HG03354 (cell line): ENCODE measurements around the gene CYYR1.
"Not testable (repeated sequence)": the region's sequence is repeated elsewhere in the genome, so short reads cannot be mapped to it uniquely, and the experiment has no call there.

Source experiments
- ATAC-seq: cut with Tn5 transposase; IDR thresholded peaks from one replicate; pipeline ENCODE4 v1.9.1; 2021; ENCODE audit warnings: mild to moderate bottlenecking; ENCODE audit not compliant: unreplicated experiment, poor library complexity, severe bottlenecking

CYYR1 gene

DNA sequence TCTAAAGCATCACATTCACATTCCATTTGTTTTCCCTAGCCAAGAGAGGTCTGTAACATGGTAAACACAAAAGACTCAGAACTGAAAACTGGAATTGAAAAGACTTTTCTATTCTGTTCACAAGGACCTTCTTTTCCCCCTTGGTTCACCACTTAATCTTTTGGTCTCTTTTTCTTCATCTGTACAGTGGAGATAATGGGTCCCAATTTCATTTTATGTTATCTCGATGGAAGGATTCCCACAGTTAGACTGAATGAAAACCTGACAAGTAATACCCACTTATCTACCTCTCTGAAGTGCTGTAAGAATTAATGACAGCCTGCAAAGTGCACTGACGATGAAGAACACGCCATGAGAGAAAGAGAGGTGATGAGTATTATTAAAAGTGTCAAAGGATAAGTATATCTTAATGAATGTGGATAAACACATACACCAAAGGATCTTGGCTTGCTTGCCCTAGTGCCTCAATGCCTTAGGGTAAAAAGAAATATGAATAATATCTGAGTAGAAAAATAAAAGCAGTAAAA lies 71.5 kb downstream of the CYYR1 start:
- ATAC-seq, result no peak

DNA sequence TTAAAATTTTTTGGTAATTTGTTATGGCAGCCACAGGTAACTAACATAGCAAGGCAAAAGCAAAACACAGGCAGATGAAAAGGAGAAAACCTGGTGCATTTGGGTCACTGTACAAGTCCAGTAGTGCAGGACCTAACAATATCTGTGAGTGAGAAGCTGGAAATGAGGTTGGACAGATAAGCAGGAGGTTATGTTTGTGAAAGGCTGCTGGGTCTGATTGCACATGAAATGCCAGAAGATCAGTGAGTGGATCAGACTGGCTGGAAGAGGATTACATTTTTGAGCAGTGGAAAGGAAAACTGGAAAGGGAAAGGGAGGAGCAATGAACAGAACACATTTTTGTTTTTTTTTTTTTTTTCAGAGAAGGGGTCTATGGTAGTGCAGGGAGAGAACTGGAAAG lies 73.6 kb downstream of the CYYR1 start:
- ATAC-seq, result no peak

DNA sequence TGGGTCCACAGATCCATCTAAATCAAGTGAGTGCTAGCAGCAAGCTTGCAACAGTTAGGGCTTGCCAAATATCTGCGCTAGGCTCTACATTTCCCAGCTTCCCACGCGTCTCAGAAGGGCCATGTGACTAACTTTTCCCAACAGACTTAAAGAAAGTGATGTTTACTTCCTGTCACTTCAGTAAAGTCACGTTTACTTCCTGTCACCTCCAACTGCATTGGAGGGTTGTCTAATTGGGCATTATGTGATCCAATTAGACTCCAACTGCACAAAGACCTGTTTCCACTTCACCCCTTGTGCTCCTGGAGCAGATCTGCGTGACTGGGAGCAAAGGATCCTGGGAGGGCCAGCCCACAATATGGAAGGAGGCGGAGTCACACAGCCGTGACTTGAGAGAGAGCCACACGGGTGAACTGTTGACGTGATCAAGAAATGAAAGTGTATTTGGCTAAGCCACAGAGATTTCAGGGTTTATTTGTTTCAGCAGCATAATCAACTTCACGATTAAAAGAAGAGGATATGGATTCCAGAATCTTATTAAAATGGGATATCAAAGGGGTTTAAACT lies 77.7 kb downstream of the CYYR1 start:
- no peak for ATAC-seq

DNA sequence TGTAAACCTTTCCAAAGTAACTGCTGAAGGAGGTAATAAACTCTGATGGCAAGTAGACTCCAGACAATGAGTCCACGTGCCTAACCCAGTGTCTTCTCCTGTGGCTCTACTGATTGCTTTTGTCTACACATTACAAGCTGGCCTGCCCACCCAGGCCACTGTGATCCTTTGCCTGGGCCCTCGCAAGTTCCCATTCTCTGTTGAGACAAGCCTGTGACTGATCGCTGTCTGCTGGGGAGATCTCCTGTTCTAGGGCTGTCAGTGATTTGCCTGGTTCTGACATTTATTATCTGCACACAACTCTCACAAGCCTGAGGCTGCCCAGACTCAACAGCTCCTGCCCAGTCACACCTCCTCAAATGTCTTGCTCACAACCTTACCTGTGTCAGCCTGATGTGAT lies 81.4 kb downstream of the CYYR1 start:
- no peak for ATAC-seq

DNA sequence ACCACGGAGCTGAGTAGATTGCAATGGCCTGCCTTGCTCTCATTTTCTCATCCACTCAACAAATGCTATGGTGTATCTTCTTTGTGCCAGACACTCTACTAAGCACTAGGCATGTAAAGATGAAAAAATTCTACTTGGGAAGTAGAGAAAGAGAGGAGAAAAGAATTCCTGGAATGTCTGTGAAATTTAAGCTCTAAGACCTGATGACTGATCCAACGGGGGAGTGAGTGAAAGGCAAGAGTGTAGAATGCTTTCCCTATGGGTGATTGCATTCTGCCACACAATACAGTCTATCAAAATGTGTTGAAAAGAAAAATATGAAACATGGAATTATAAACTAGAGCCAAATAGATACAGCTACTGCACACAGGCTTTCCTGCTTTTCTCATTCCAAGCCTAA lies 82.3 kb downstream of the CYYR1 start:
- no peak for ATAC-seq

DNA sequence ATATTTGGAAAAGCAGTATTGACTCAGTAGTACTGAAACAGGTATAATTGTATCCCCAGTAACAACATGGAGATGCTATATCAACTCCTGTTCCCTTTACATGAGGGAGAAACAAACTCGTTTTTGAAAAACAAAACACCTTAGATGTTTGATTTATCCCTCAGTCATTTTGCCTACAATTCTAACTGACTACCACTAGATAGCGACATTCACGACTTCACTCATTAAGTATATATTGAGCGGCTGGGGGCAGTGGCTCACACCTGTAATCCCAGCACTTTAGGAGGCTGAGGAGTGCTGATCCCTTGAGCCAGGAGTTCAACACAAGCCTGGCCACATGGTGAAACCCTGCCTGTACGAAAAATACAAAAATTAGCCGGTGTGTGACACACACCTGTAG lies 83.3 kb downstream of the CYYR1 start:
- ATAC-seq, result no peak

DNA sequence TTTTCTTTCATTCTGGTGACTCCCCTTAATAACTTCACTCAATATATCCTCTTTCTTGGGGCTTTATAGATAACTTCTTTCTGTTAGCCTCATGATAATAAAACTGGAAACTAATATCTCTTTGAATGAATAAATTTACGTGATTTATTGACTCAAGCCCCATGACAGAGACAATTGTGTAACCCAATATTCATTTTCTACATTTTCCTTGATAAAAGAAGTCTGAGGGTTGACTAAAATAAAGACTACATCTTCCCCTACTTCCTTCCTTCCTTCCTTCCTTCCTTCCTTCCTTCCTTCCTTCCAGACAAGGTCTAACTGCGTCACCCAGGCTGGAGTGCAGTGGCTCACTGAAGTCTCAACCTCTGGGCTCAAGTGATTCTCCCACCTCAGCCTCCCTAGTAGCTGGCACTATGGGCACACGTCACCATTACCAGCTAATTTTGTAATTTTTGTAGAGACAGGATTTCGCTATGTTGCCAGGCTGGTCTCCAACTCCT lies 85.1 kb downstream of the CYYR1 start:
- ATAC-seq, result no peak

DNA sequence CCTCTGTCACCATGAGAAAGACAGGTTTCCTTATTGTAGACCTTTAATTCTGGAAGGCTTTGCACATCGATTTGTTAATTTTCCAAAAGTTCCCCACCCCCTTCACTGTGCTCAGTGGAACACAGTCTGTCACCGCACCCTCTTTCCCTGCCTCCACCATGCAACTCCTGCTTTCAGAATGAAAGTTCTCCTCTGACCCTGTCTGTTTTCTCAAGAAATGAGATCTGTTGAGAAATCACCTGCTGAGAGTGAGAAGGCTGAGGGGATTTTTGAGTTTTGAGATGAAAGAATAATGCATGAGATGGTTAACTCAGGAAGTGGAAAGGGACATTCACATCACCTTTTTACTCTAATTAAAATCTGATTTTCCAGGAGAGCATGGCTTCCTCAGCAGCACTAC lies 99.6 kb downstream of the CYYR1 start:
- ATAC-seq, result no peak

DNA sequence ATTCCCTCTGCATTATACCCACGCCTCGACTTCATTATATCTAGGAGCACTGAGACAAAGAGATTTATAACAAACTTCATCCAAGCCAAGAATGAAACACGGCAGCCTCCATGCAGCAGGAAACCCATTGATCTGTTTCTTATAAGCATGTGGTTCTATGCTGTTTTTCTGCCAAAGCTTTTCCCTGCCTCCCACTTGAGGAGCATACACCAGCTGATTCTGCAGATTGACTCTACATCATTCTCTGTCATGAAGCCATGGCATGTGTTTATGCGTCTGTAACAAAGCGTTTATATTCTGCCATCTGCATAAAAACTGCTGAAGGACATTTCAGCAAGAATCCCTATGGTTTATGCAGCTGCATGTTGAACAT lies 102.0 kb downstream of the CYYR1 start:
- ATAC-seq, result no peak

DNA sequence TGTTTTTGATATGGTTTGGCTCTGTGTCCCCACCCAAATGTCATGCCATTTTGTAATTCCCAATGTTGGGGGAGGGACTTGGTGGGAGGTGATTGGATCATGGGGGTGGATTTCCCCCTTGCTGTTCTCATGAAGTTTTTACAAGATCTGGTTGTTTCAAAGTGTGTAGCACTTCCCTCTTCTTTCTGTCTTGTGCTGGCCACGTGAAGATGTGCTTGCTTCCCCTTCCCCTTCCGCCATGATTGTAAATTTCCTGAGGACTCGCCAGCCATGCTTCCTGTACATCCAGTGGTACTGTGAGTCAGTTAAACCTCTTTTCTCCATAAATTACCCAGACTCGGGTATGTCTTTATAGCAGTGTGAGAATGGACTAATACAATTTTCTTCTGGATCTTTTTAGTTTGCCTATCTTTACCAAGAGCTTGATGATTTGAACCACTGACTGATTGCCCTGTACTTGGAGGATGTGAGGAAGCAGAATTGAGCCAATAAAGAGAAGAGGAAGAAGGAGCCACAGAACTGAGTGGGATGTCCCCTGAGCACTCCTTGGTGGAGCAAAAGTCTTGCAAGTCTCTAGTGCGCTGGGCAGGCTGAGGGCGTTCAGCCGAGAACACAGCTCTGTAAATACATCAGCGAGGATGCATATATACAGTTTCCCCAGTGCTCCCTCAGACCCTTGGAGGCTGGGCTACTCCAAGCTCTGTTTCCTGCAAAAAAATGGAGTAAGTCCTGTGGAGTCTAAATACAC lies 102.6 kb downstream of the CYYR1 start:
- no peak for ATAC-seq

DNA sequence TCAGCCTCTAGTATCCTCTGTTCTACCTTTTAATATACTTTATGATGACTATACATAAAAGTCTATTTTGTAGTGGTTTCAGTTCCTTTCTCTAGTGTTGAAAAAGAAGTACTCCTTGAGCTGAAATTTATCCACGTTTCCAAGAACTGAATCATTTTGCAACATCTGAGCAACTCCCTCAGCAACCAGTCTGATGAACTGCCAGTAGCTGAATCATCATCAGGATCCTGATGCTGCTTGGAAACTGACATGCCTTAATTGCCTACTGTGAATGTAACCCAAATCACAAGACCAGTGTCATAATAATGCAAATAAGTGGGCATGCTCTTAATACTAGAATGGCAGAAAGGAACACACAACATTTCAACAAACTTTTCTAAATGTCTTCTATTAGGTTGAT lies 103.3 kb downstream of the CYYR1 start:
- no peak for ATAC-seq

DNA sequence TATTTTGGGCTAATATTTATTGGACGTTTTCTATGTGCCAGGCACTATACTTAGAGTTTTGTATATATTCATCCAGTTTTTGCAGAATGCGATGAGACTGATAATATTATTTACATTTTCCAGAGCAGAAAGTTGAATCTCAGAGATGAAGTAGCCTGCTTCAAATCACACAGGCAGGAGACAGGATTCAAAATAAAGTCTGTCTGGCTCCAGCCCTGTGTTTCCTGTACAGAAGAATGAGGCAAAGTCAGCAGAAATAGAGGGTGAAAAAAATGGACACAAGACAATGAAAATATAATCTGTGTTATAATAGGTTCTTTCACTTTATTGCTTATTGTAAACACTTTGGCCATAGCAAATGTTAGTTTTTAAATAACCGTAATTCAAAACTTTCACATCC lies 107.2 kb downstream of the CYYR1 start:
- ATAC-seq, result no peak

DNA sequence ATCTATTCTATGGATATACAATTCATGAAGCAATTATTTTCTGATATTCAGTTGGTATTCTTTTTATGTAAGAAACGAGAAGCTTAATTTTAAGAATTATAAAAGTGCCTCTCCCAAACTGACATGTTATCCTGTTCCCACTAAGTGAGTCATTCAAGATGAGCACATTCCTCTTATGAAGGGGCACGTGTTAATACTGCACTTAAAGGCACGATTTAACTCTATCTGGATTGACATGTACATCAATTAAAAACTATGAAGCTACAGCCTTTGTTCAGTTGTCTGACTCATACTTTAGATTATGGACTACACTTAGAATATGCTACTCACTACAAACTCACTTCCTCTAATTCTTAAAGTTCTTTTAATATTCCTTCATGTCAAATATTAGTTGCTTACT lies 111.6 kb downstream of the CYYR1 start:
- no peak for ATAC-seq

DNA sequence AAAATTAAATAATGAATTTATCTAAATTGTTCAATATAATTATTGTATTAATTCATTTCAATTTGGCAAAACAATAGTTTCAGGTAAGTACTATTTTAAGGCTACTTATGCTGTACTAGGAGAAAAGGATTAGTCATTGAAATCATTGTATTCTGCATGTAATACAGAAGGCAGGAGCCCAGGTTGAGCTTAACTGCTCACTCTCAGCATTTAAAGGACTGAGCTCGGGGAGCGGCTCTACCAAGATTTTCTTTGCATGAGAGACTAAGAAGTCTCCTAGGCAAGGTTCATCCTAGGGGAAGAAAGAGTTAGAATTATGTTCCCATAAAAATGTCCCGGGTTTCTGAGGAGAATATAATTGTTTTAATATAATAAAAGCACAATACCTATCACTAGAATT lies 112.5 kb downstream of the CYYR1 start:
- ATAC-seq, result no peak

DNA sequence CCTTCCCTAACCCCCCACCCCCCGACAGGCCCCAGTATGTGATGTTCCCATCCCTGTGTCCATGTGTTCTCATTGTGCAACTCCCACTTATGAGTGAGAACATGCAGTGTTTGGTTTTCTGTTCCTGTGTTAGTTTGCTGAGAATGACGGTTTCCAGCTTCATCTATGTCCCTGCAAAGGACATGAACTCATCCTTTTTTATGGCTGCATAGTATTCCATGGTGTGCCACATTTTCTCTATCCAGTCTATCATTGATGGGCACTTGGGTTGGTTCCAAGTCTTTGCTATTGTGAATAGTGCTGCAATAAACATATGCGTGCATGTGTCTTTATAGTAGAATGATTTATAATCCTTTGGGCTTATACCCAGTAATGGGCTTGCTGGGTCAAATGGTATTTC lies 114.2 kb downstream of the CYYR1 start:
- not testable (repeated sequence) for ATAC-seq

DNA sequence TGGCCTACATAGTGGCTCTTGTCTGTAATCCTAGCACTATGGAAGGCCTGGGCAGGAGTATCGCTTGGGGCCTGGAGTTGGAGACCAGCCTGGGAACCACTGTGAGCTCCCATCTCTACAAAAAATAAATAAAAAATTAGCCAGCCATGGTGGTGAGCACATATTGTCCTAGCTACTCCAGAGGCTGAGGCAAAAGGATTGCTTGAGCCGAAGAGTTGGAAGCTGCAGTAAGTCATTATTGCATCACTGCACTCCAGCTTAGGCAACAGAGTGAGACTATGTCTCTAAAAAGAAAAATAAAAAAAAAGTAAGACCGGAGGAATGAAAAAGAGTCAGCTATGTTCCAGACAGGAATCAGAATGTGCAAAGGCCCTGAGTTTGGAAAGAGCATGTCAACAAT lies 115.3 kb downstream of the CYYR1 start:
- no peak for ATAC-seq

DNA sequence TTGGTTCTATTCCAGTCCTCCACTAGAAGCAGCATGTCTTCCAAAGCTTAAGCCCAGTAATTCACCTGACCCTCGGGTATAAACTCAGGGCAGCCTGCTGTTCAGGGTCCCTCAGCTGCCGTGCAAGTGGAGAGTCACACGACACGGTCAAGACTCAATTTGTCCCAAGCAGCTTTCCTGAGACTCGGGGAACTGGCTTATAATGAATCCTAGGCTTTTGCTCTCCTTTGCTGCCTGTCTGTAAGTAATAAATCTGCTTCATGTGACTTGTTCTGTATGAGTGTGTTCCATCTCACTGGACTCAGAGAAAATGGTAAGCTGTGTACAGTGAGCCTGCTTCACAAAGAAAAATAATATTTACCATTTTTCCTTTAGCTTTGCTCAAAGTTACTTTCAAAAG lies 119.8 kb downstream of the CYYR1 start:
- ATAC-seq, result no peak

DNA sequence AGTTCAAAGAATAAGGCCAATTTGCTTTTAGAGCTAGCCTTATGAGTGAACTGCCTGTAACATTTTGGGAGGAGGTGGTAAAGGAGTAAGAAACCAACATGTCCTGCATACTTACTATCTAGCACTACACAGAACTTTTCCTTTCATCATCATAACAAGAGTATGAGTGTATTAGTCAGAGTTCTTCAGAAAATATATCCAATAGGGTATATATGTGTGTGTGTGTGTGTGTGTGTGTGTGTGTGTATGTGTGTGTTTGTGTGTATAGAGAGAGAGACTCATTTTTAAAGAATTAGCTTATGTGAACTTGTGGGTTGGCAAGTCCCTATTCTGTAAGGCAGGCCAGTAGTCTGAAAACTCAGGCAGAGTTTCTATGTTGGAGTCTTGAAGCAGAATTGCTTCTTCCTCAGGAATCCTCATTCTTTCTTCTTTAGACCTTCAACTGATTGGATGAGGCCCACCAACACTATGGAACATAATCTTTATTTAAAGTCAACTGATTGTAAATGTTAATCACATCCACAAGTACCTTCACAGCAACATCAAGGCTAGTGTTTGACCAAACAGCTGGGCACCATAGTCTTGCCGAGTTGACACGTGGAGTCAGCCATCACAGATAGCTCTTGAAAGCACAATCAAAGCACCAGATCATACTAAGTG lies 121.9 kb downstream of the CYYR1 start:
- no peak for ATAC-seq

DNA sequence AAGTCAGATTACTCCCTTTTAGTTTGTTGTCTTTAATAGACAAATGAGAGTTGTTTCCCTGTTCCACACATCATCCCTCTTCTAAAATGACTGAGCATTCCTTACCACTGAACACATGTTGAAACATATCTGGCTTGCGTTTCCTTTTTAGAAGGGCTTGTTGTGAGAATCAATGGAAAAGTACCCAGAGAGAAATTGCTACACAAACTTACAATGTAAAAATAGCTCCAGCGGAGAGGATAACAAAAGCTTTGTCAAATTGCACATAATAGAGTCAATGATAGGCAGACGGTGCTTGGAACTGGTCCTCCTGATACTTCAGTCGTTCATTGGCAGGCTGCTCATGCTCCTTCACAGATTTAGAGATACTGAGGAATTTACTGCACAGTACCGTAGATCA lies 123.9 kb downstream of the CYYR1 start:
- no peak for ATAC-seq

DNA sequence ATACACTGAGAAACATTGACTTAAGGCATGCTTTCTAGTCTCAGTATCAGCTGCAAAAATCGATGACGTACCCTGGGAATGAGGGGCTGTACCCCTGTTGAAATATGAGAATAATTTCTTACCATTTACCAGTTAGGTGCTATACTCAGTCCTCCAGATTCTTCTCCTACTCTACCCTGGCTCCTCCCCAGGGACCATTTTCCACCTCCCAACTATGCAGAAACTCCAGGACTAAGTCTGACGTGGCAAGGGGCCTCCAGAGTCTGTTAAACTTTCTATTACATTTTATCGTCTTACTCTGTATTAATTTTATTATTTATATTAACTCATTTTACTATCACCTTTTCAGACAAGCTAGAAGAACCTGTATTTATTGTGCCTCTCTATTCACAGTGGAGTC lies 124.3 kb downstream of the CYYR1 start:
- ATAC-seq, result no peak

DNA sequence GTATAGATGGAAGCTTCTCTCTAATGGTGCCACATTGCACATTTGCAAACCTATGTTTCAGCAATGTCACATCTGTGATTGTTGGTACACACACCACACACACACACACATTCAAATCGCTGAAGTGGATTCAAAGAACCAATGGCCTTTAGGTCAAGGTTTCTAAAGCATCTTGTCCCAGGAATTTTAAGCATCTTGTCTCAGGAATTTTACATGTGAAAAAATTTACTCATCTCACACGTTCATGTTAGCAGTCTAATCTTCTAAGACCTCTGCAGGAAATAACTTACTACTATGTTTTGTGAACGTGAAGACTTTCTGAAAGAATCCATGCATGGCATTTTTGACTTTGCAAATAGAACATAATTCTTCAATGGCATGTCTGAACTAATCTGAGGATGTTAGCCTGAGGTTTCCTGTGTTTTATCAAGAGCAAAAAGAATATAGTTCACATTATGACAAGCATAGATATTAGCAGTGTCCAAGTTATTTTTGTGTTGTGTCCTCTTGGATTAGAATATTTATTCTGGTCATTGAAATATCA lies 125.1 kb downstream of the CYYR1 start:
- no peak for ATAC-seq
